Loucy (cell line): ENCODE results near the gene CYP4F8.

Experiments
- H2AFZ ChIP-seq: fragments of 200-600 bp; sonication (generic); 2 replicates; pipeline ENCODE4 v1.6.0; 2016; ENCODE audit warnings: antibody characterized with exemption, mild to moderate bottlenecking, low read length, moderate library complexity
- H3F3A ChIP-seq: fragments of 200-600 bp; 2 replicates; pipeline ENCODE4 v1.6.0; 2016; ENCODE audit warnings: antibody characterized with exemption, low read depth, mild to moderate bottlenecking
- H3K27me3 ChIP-seq: fragments of 200-600 bp; sonication (generic); 2 replicates; pipeline ENCODE4 v1.6.1; 2014; ENCODE audit warnings: low read length, mild to moderate bottlenecking; ENCODE audit not compliant: insufficient read depth, poor library complexity, severe bottlenecking
- H3K36me3 ChIP-seq: fragments of 200-600 bp; sonication (generic); 2 replicates; pipeline ENCODE4 v1.6.1; 2016; ENCODE audit warnings: low read length; ENCODE audit not compliant: insufficient read depth
- H3K4me1 ChIP-seq: fragments of 200-600 bp; sonication (generic); 2 replicates; pipeline ENCODE4 v1.5.1; 2014; ENCODE audit warnings: low read length, mild to moderate bottlenecking; ENCODE audit not compliant: insufficient read depth, poor library complexity, severe bottlenecking
- H3K4me2 ChIP-seq: fragments of 200-600 bp; sonication (generic); 2 replicates; pipeline ENCODE4 v1.6.0; 2014; ENCODE audit warnings: antibody characterized with exemption, low read length, low read depth, mild to moderate bottlenecking; ENCODE audit not compliant: poor library complexity, severe bottlenecking
- H3K4me3 ChIP-seq: fragments of 200-600 bp; sonication (generic); 2 replicates; pipeline ENCODE4 v1.5.1; 2014; ENCODE audit warnings: low read length, mild to moderate bottlenecking, mixed read lengths; ENCODE audit not compliant: poor library complexity, severe bottlenecking
- H3K79me2 ChIP-seq: fragments of 200-600 bp; sonication (generic); 2 replicates; pipeline ENCODE4 v1.6.1; 2014; ENCODE audit warnings: low read length; ENCODE audit not compliant: insufficient read depth
- H3K9ac ChIP-seq: fragments of 200-600 bp; sonication (generic); 2 replicates; pipeline ENCODE4 v1.6.0; 2014; ENCODE audit warnings: mild to moderate bottlenecking, low read depth, low read length, moderate library complexity; ENCODE audit not compliant: poor library complexity, severe bottlenecking
- H3K9me2 ChIP-seq: fragments of 200-600 bp; sonication (generic); replicated peaks from 2 replicates; pipeline ENCODE4 v1.6.1; 2016; ENCODE audit warnings: low read depth, low read length, mixed read lengths
- H3K9me3 ChIP-seq: fragments of 200-600 bp; sonication (generic); 2 replicates; pipeline ENCODE4 v1.6.1; 2014; ENCODE audit warnings: mild to moderate bottlenecking, antibody characterized with exemption, low read length, low read depth; ENCODE audit not compliant: insufficient read depth
- H4K20me1 ChIP-seq: fragments of 200-600 bp; sonication (generic); 2 replicates; pipeline ENCODE4 v1.6.0; 2014; ENCODE audit warnings: antibody characterized with exemption, low read length, mild to moderate bottlenecking; ENCODE audit not compliant: insufficient read depth, poor library complexity, severe bottlenecking
- EZH2phosphoT487 ChIP-seq: fragments of 200-600 bp; IDR thresholded peaks from 2 replicates; pipeline ENCODE4 v1.6.1; 2018; ENCODE audit warnings: antibody characterized with exemption, mild to moderate bottlenecking, moderate library complexity, borderline replicate concordance
- TF ChIP-seq, protein P1 (sequence below): fragments of 200-600 bp; sonication (generic); conservative IDR thresholded peaks from 2 replicates; pipeline ENCODE4 v1.5.1; 2014; ENCODE audit warnings: mild to moderate bottlenecking, antibody characterized with exemption, low read length

The CYP4F8 gene

GRCh38 chr19:15669891-15670290, 54.9 kb downstream of the CYP4F8 start:
- Histone ChIP-seq H3K4me2 (no peak overlapping the region), H3K9me2 (no peaks in the 10 kb centered on the region), H3K4me1 (no peaks in the 10 kb centered on the region), H3K4me3 (no peak overlapping the region), H3K9ac (no peak overlapping the region), H3K9me3 (no peaks in the 10 kb centered on the region), H3F3A (no peaks in the 10 kb centered on the region), H3K27me3 (no peaks in the 10 kb centered on the region), H3K36me3 (no peaks in the 10 kb centered on the region), H3K79me2 (no peaks in the 10 kb centered on the region), H2AFZ (no peak overlapping the region), H4K20me1 (no peaks in the 10 kb centered on the region)
- TF ChIP-seq, protein P1, sequence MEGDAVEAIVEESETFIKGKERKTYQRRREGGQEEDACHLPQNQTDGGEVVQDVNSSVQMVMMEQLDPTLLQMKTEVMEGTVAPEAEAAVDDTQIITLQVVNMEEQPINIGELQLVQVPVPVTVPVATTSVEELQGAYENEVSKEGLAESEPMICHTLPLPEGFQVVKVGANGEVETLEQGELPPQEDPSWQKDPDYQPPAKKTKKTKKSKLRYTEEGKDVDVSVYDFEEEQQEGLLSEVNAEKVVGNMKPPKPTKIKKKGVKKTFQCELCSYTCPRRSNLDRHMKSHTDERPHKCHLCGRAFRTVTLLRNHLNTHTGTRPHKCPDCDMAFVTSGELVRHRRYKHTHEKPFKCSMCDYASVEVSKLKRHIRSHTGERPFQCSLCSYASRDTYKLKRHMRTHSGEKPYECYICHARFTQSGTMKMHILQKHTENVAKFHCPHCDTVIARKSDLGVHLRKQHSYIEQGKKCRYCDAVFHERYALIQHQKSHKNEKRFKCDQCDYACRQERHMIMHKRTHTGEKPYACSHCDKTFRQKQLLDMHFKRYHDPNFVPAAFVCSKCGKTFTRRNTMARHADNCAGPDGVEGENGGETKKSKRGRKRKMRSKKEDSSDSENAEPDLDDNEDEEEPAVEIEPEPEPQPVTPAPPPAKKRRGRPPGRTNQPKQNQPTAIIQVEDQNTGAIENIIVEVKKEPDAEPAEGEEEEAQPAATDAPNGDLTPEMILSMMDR = no peak
- no peak for TF ChIP-seq EZH2phosphoT487

DNA sequence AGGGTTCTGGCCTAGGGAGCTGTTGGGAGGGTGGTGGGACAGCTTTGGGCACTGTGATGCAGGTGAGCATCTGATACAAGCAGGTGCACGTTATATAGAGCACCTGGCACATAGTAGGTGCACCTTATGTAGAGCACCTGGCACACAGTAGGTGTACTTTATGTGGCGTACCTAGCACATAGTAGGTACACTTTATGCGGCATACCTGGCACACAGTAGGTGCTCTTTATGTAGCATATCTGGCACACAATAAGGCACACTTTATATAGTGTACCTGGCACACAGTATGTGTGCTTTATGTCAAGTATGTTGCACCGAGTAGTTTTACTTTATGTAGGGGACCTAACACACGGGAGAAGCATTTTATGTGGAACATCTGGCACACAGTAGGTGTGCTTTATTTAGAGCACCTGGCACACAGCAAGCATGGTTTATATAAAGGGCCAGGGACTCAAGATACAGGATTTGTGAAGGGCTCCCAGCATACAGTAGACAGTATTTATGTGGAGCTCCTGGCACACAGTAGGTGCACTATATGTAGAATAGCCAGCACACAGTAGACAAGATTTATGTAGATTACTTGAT, 56.3 kb downstream of the CYP4F8 start:
- H3K79me2 ChIP-seq = no peaks in the 10 kb centered on the region
- H3K9me3 ChIP-seq = no peaks in the 10 kb centered on the region
- no peaks in the 10 kb centered on the region for H3K9me2 ChIP-seq
- H2AFZ ChIP-seq = no peak overlapping the region
- H3K4me1 ChIP-seq = no peaks in the 10 kb centered on the region
- H4K20me1 ChIP-seq = no peaks in the 10 kb centered on the region
- TF ChIP-seq EZH2phosphoT487 = no peak
- TF ChIP-seq, protein P1 = no peak
- no peak overlapping the region for H3K9ac ChIP-seq
- H3K4me2 ChIP-seq = no peak overlapping the region
- no peaks in the 10 kb centered on the region for H3F3A ChIP-seq
- no peak overlapping the region for H3K4me3 ChIP-seq
- no peaks in the 10 kb centered on the region for H3K27me3 ChIP-seq
- no peaks in the 10 kb centered on the region for H3K36me3 ChIP-seq

GRCh38 chr19:15671891-15672579, 57.0 kb downstream of the CYP4F8 start:
- H3K36me3 ChIP-seq = no peaks in the 10 kb centered on the region
- H4K20me1 ChIP-seq = no peaks in the 10 kb centered on the region
- no peak overlapping the region for H3K4me2 ChIP-seq
- no peaks in the 10 kb centered on the region for H3K4me1 ChIP-seq
- H3F3A ChIP-seq = no peaks in the 10 kb centered on the region
- H2AFZ ChIP-seq = no peak overlapping the region
- H3K27me3 ChIP-seq = no peaks in the 10 kb centered on the region
- no peaks in the 10 kb centered on the region for H3K9me3 ChIP-seq
- TF ChIP-seq EZH2phosphoT487 = no peak
- TF ChIP-seq, protein P1 = no peak
- no peak overlapping the region for H3K9ac ChIP-seq
- H3K4me3 ChIP-seq = no peak overlapping the region
- H3K79me2 ChIP-seq = no peaks in the 10 kb centered on the region
- no peaks in the 10 kb centered on the region for H3K9me2 ChIP-seq
